Ascending aorta (tissue), 2 donors: ENCODE measurements around the gene PIANP. TPM values are rescaled to one million over a fixed set of nuclear protein-coding genes. Genes with fewer than 3 reads are reported as not detected.
A peak's percentile ranks its signal among the peaks of the same experiment; 100 is the strongest.

Experiments used
- DNase-seq, 2 donors: peaks; one replicate each; pipeline ENCODE4 v3.0.0-alpha.2; 2019; ENCODE audit warnings: low spot score in 2 of 2
- H3K27ac ChIP-seq, 2 donors: fragments of 200-600 bp; sonication (generic); one replicate each; pipeline ENCODE4 v1.5.1; 2016 to 2017; ENCODE audit warnings: mild to moderate bottlenecking in 1 of 2
- H3K27me3 ChIP-seq: fragments of 200-600 bp; sonication (generic); one replicate; pipeline ENCODE4 v1.5.1; 2017
- H3K36me3 ChIP-seq, 2 donors: fragments of 200-600 bp; sonication (generic); one replicate each; pipeline ENCODE4 v1.5.1; 2016
- H3K4me1 ChIP-seq, 2 donors: fragments of 200-600 bp; sonication (generic); one replicate each; pipeline ENCODE4 v1.5.1; 2016 to 2017; ENCODE audit warnings: mild to moderate bottlenecking in 1 of 2
- H3K4me3 ChIP-seq, 2 donors: fragments of 200-600 bp; sonication (generic); one replicate each; pipeline ENCODE4 v1.5.1; 2016 to 2017; ENCODE audit warnings: mild to moderate bottlenecking in 1 of 2
- H3K9me3 ChIP-seq, 2 donors: fragments of 200-600 bp; sonication (generic); one replicate each; pipeline ENCODE4 v1.5.1; 2016
- CTCF ChIP-seq, 3 experiments: fragments of 200-600 bp in 2 of 3; fragments of 450-650 bp in 1 of 3; sonication (generic) in 2 of 3; IDR thresholded peaks; one replicate each; pipeline ENCODE4 v1.5.1; 2016 to 2019; ENCODE audit warnings: antibody characterized with exemption in 3 of 3, mild to moderate bottlenecking in 1 of 3, moderate library complexity in 1 of 3
- intact Hi-C: fragments of 100-400 bp; cut with DNase I; formaldehyde crosslinking; loops from one replicate; pipeline ENCODE4 v1.15.1; 2023
- total RNA-seq: library from RNA; depleted of rRNA; stranded (reverse); fragments of >200 nt; gene quantifications from one replicate; pipeline ENCODE4 v1.1.0, GENCODE V29; 2016

PIANP gene
- total RNA-seq, 1 donor from 2014 or later, result not detected

- Histone ChIP-seq H3K27ac (no peak overlapping the region), H3K36me3 (peaks cover 11 to 13% of the 10 kb centered on the region in 2 donors), H3K9me3 (no peaks in the 10 kb centered on the region), H3K27me3 (no peaks in the 10 kb centered on the region), H3K4me1 (no peaks in the 10 kb centered on the region), H3K4me3 (no peak overlapping the region)
- TF ChIP-seq CTCF (IDR thresholded peaks at IDR 0.05), result no peak
- DNase-seq, result no peak
- intact Hi-C loops, result no loop called here
These were observed 36.1 kb upstream of the PIANP start for GRCh38 chr12:6736754-6737153.

GRCh38 chr12:6735448-6736191, 35.0 kb upstream of the PIANP start:
- H3K36me3 ChIP-seq, result peaks cover 21 to 25% of the 10 kb centered on the region in 2 donors
- intact Hi-C loops, result loop anchor here (1.0 kb wide), 2 partner anchors 44 to 90 kb away; no protein-coding TSS in a partner anchor
- peak; percentile 56 to 61 (median 57) for TF ChIP-seq CTCF (IDR thresholded peaks at IDR 0.05)
- H3K27ac ChIP-seq, result no peak overlapping the region
- peak in 1 of 2 donors; percentile 75 for DNase-seq
- no peaks in the 10 kb centered on the region for H3K9me3 ChIP-seq
- H3K4me1 ChIP-seq, result no peaks in the 10 kb centered on the region
- no peak overlapping the region for H3K4me3 ChIP-seq
- no peaks in the 10 kb centered on the region for H3K27me3 ChIP-seq

GRCh38 chr12:6734506-6735387, 34.1 kb upstream of the PIANP start:
- DNase-seq, result no peak
- Histone ChIP-seq H3K4me1 (no peaks in the 10 kb centered on the region), H3K9me3 (no peaks in the 10 kb centered on the region), H3K27ac (no peak overlapping the region), H3K27me3 (no peaks in the 10 kb centered on the region), H3K36me3 (peaks cover 30 to 33% of the 10 kb centered on the region in 2 donors), H3K4me3 (no peak overlapping the region)
- intact Hi-C loops, result loop anchor here (1.0 kb wide), 2 partner anchors 45 to 91 kb away; no protein-coding TSS in a partner anchor
- no peak for TF ChIP-seq CTCF (IDR thresholded peaks at IDR 0.05)

- peaks cover 47 to 56% of the 10 kb centered on the region in 2 donors for H3K36me3 ChIP-seq
- H3K9me3 ChIP-seq, result no peaks in the 10 kb centered on the region
- TF ChIP-seq CTCF (IDR thresholded peaks at IDR 0.05), result no peak
- DNase-seq, result no peak
- H3K27me3 ChIP-seq, result no peaks in the 10 kb centered on the region
- intact Hi-C loops, result no loop called here
- H3K4me1 ChIP-seq, result no peaks in the 10 kb centered on the region
- H3K4me3 ChIP-seq, result no peak overlapping the region
- no peak overlapping the region for H3K27ac ChIP-seq
These were observed 29.6 kb upstream of the PIANP start for GRCh38 chr12:6730169-6730568.

- no peaks in the 10 kb centered on the region for H3K27me3 ChIP-seq
- no peak overlapping the region for H3K27ac ChIP-seq
- H3K4me3 ChIP-seq, result no peak overlapping the region
- no peak for DNase-seq
- intact Hi-C loops, result no loop called here
- H3K4me1 ChIP-seq, result peaks cover 0 to 8% of the 10 kb centered on the region in 2 donors
- H3K36me3 ChIP-seq, result peaks cover 47 to 52% of the 10 kb centered on the region in 2 donors
- H3K9me3 ChIP-seq, result no peaks in the 10 kb centered on the region
- TF ChIP-seq CTCF (IDR thresholded peaks at IDR 0.05), result no peak
These were observed 28.6 kb upstream of the PIANP start for GRCh38 chr12:6729186-6729585.
